ENCODE measurements around the gene NGF.

The NGF gene

DNA sequence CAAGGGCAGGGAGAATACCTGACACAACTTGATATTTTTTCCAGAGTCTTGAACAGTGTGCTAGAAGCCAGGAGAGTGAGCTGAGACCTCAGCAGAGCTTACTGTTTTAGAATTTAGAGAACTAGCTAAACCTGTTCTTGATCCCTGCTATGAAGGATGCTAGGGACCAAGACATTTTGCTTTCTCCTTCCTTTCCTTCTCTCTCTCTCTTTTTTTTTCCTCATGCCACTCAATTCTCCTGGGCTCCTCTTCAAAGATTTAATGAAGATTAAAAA is 99.0 kb downstream of the NGF start:
- Histone ChIP-seq H3K4me3 (ENCODE audit: low read depth in 1 of 2, low read length in 2 of 2) (no peak overlapping the region), H3K27me3 (ENCODE audit: insufficient read depth, low read length, poor library complexity) (no peaks in the 10 kb centered on the region), H3K27ac (ENCODE audit: low read length) (no peak overlapping the region), H3K9me3 (ENCODE audit: insufficient read depth, low read length, severe bottlenecking) (no peaks in the 10 kb centered on the region), H3K9ac (ENCODE audit: low read depth, low read length) (no peak overlapping the region), H3K79me2 (ENCODE audit: insufficient read depth, low read length) (no peaks in the 10 kb centered on the region), H3K4me2 (ENCODE audit: insufficient read depth, low read length) (no peak overlapping the region), H4K20me1 (ENCODE audit: insufficient read depth, low read length) (no peaks in the 10 kb centered on the region), H3K36me3 (ENCODE audit: insufficient read depth, low read length) (no peaks in the 10 kb centered on the region), H2AFZ (ENCODE audit: low read depth, low read length) (no peak overlapping the region), H3K4me1 (ENCODE audit: insufficient read depth, low read length) (no peaks in the 10 kb centered on the region)
- no peak for TF ChIP-seq EZH2 (IDR thresholded peaks at IDR 0.05; ENCODE audit: borderline replicate concordance, low read depth, low read length, severe bottlenecking)
- TF ChIP-seq, protein P1, sequence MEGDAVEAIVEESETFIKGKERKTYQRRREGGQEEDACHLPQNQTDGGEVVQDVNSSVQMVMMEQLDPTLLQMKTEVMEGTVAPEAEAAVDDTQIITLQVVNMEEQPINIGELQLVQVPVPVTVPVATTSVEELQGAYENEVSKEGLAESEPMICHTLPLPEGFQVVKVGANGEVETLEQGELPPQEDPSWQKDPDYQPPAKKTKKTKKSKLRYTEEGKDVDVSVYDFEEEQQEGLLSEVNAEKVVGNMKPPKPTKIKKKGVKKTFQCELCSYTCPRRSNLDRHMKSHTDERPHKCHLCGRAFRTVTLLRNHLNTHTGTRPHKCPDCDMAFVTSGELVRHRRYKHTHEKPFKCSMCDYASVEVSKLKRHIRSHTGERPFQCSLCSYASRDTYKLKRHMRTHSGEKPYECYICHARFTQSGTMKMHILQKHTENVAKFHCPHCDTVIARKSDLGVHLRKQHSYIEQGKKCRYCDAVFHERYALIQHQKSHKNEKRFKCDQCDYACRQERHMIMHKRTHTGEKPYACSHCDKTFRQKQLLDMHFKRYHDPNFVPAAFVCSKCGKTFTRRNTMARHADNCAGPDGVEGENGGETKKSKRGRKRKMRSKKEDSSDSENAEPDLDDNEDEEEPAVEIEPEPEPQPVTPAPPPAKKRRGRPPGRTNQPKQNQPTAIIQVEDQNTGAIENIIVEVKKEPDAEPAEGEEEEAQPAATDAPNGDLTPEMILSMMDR (IDR thresholded peaks at IDR 0.05; ENCODE audit: borderline replicate concordance, extremely low read depth, low read length, poor library complexity, severe bottlenecking): no peak
- DNase-seq (no peak), ATAC-seq (ENCODE audit: insufficient read depth, low read depth) (no peak)

DNA sequence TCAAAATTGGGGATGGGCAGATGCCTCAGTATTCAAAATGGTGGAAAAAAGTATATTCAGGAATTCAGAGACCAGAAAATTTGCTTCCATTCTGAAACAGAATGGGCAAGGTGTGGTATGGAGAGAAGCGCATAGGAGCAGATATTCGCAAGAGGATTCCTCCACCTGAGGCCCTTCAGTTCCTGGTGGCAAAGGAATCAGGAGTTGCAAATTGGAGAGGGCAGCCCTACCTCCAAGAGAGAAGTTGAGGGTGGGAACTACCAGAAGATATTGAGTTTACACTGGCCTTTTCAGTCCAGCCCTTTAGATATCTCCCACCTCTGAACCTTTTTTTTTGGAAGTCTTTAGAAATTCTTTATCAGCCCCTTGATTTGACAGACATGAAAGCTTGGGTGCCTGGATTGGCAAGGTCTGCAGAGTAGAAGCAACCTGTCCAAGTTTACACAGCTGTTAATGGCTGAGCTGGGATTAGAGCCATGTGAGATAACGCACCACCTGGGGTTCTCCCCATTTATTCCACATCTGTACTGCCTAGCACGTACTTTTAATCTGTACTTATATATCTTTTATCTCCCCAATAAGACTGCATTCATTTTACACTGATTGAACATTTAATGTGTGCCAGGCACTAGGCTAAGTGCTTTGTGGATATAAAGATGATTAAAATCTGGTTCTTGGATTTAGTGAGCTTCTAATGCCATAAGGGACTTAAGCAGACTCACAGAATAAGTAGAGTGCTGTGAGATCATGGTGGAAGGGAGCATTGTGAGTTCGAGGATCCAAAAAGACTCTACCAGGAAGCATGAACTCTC is 99.5 kb downstream of the NGF start:
- no peaks in the 10 kb centered on the region for H3K27me3 ChIP-seq (ENCODE audit: insufficient read depth, low read length, poor library complexity)
- DNase-seq (no peak), ATAC-seq (ENCODE audit: insufficient read depth, low read depth) (no peak)
- H2AFZ ChIP-seq (ENCODE audit: low read depth, low read length): no peak overlapping the region
- no peaks in the 10 kb centered on the region for H3K4me1 ChIP-seq (ENCODE audit: insufficient read depth, low read length)
- H3K27ac ChIP-seq (ENCODE audit: low read length): no peak overlapping the region
- H3K4me2 ChIP-seq (ENCODE audit: insufficient read depth, low read length): no peak overlapping the region
- H3K9me3 ChIP-seq (ENCODE audit: insufficient read depth, low read length, severe bottlenecking): no peaks in the 10 kb centered on the region
- TF ChIP-seq, protein P1 (IDR thresholded peaks at IDR 0.05; ENCODE audit: borderline replicate concordance, extremely low read depth, low read length, poor library complexity, severe bottlenecking): no peak
- TF ChIP-seq EZH2 (IDR thresholded peaks at IDR 0.05; ENCODE audit: borderline replicate concordance, low read depth, low read length, severe bottlenecking): no peak
- no peak overlapping the region for H3K9ac ChIP-seq (ENCODE audit: low read depth, low read length)
- no peaks in the 10 kb centered on the region for H3K79me2 ChIP-seq (ENCODE audit: insufficient read depth, low read length)
- H3K4me3 ChIP-seq (ENCODE audit: low read depth in 1 of 2, low read length in 2 of 2): no peak overlapping the region
- no peaks in the 10 kb centered on the region for H4K20me1 ChIP-seq (ENCODE audit: insufficient read depth, low read length)
- no peaks in the 10 kb centered on the region for H3K36me3 ChIP-seq (ENCODE audit: insufficient read depth, low read length)

DNA sequence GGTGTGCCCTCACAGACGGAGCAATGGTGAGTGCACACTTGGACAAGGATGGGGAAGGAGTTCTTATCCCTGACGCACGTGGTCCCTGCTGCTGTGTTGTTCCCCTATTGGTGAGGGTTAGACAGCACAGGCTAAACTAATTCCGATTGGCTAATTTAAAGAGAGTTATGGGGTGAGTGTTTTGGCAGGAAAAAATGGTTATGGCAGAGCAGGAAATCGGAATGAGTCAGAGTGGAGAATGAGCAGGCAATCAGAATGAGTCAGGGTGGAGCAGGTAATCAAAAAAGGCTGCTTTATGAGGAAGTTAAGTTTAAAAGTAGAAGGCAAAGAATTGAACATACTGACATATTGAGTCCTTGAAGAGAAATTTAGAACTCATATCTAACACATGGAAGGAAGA is 100.5 kb downstream of the NGF start:
- no peak for TF ChIP-seq EZH2 (IDR thresholded peaks at IDR 0.05; ENCODE audit: borderline replicate concordance, low read depth, low read length, severe bottlenecking)
- DNase-seq: no peak
- Histone ChIP-seq H3K4me3 (ENCODE audit: low read depth in 1 of 2, low read length in 2 of 2) (no peak overlapping the region), H3K9ac (ENCODE audit: low read depth, low read length) (no peak overlapping the region), H2AFZ (ENCODE audit: low read depth, low read length) (no peak overlapping the region), H3K79me2 (ENCODE audit: insufficient read depth, low read length) (no peaks in the 10 kb centered on the region), H3K9me3 (ENCODE audit: insufficient read depth, low read length, severe bottlenecking) (no peaks in the 10 kb centered on the region), H3K36me3 (ENCODE audit: insufficient read depth, low read length) (no peaks in the 10 kb centered on the region), H3K4me1 (ENCODE audit: insufficient read depth, low read length) (no peaks in the 10 kb centered on the region), H3K27me3 (ENCODE audit: insufficient read depth, low read length, poor library complexity) (no peaks in the 10 kb centered on the region), H3K4me2 (ENCODE audit: insufficient read depth, low read length) (no peak overlapping the region), H4K20me1 (ENCODE audit: insufficient read depth, low read length) (no peaks in the 10 kb centered on the region), H3K27ac (ENCODE audit: low read length) (no peak overlapping the region)
- ATAC-seq (ENCODE audit: insufficient read depth, low read depth): no peak

DNA sequence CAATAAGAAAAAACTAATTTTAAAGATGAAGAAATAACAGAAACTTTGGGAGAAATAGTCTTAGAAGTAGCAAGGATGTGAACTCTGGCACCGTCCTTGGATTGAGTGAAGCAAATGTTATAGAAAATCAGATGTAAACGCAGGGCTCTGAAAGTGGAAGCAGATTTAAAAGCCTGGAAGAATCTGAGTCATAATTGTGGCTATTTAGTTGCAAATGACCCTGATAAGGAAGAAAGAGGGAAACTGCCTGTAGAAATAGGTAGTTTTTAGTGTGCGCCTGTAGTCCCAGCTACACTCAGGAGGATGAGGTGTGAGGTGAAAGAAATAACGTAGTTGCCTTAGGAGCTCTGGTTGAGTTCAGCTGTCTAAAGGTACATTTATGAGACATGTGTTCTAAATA is 101.0 kb downstream of the NGF start:
- Histone ChIP-seq H3K4me3 (ENCODE audit: low read depth in 1 of 2, low read length in 2 of 2) (no peak overlapping the region), H3K36me3 (ENCODE audit: insufficient read depth, low read length) (no peaks in the 10 kb centered on the region), H3K79me2 (ENCODE audit: insufficient read depth, low read length) (no peaks in the 10 kb centered on the region), H3K27ac (ENCODE audit: low read length) (no peak overlapping the region), H4K20me1 (ENCODE audit: insufficient read depth, low read length) (no peaks in the 10 kb centered on the region), H3K9ac (ENCODE audit: low read depth, low read length) (no peak overlapping the region), H3K4me2 (ENCODE audit: insufficient read depth, low read length) (no peak overlapping the region), H3K27me3 (ENCODE audit: insufficient read depth, low read length, poor library complexity) (no peaks in the 10 kb centered on the region), H3K9me3 (ENCODE audit: insufficient read depth, low read length, severe bottlenecking) (no peaks in the 10 kb centered on the region), H2AFZ (ENCODE audit: low read depth, low read length) (no peak overlapping the region), H3K4me1 (ENCODE audit: insufficient read depth, low read length) (no peaks in the 10 kb centered on the region)
- DNase-seq (no peak), ATAC-seq (ENCODE audit: insufficient read depth, low read depth) (no peak)
- no peak for TF ChIP-seq EZH2 (IDR thresholded peaks at IDR 0.05; ENCODE audit: borderline replicate concordance, low read depth, low read length, severe bottlenecking)
- TF ChIP-seq, protein P1 (IDR thresholded peaks at IDR 0.05; ENCODE audit: borderline replicate concordance, extremely low read depth, low read length, poor library complexity, severe bottlenecking): no peak

Data from DND-41 (cell line).